Frontal cortex (tissue), 4 donors: ENCODE results near the gene PCNP. TPM values are rescaled to one million over a fixed set of nuclear protein-coding genes. Genes with fewer than 3 reads are reported as not detected.
"Not testable (repeated sequence)": the region's sequence is repeated elsewhere in the genome, so short reads cannot be mapped to it uniquely, and the experiment has no call there.

Source experiments
- DNase-seq, 2 donors: peaks; one replicate each; pipeline ENCODE4 v3.0.0; 2012; ENCODE audit warnings: low spot score in 2 of 2
- FAIRE-seq: peaks from 2 replicates; lab custom pipeline; 2012; peaks lifted over from hg19 to GRCh38; lab: Jason Lieb, UNC
- total RNA-seq: library from RNA; depleted of rRNA; stranded (reverse); fragments of >200 nt; gene quantifications from one replicate; pipeline ENCODE4 v1.2.3, GENCODE V29; 2014
- donor health status: control.
- donor health status: control.
- donor health status: control.

The PCNP gene, protein sequence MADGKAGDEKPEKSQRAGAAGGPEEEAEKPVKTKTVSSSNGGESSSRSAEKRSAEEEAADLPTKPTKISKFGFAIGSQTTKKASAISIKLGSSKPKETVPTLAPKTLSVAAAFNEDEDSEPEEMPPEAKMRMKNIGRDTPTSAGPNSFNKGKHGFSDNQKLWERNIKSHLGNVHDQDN
- total RNA-seq: 124 TPM

DNA sequence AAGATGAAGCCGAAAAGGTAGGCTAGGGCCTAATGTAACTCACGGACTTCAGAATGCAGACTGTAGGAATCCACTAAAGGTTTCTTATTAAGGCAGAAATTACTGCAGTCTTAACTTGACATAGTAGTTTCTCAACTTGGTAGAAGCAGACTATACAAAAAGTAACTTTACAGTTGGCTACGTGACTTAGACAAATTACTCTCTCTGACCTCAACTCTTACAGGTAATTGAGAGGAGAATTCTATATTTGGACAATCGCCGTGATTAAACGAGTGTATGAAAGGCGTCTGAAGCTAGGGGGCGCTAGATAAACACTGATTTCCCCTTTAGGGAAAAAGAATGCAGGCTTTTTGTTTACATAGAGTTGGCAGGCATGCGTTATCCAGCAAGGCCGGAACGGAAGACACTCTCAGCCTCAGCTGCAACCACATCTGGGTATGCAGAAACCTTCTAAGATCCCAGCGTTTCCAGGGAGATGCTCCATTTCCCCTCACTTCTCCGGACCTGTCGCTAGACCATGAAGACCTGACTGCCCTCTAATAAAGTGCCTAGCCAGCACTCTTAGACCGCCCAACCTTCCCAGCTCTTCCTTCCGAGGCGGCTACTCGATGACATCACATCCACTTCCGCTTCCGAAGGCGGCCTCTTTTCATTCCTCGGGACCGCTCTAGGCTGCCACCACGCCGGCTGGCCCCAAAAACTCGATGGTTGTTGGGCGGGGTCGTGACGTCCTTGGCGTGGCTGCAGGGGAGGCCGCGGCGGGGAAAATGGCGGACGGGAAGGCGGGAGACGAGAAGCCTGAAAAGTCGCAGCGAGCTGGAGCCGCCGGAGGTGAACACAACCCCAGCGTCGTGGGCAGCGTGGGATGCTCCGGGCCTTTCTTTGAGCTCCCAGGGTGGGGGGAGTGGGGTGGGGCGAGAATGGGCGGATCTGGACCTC, at the start of gene PCNP:
Gene PCNP, plus strand, starts transcription at position 732 of the 939 bp plus-strand sequence. Its CDS starts 36 bp downstream, at position 768.
- DNase-seq (peak; percentile 87 to 89), FAIRE-seq (peak; percentile 93)

DNA sequence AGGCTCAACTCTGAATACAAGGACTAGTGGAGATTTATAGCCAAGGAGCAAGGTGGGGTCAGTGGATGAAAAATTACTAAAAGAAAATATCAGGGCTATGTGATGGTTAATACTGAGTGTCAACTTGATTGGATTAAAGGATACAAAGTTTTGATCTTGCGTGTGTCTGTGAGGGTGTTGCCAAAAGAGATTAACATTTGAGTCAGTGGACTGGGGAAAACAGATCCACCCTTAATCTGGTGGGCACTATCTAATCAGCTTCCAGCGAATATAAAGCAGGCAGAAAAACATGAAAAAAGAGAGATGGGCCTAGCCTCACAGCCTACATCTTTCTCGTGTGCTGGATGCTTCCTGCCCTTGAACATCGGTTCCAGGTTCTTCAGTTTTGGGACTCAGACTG, 46.5 kb upstream of the PCNP start:
- FAIRE-seq (no peak), DNase-seq (no peak)

DNA sequence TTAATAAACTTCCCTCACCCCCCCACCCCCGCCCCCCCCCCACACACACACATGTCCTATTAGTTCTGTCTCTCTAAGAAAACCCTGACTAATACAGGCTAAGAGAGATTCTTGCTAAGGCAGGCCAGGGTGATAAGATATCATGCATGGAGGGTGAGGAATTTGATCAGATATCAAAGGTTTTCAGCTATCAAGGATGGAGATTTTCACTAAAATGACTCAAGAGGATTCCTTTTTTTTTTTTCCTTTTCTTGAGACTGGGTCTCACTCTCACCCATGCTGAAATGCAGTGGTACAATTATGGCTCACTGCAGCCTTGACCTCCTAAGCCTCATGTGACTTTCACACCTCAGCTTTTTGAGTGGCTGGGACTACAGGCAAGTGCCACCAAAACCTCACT, 46.1 kb upstream of the PCNP start:
- no peak for DNase-seq
- FAIRE-seq: no peak

DNA sequence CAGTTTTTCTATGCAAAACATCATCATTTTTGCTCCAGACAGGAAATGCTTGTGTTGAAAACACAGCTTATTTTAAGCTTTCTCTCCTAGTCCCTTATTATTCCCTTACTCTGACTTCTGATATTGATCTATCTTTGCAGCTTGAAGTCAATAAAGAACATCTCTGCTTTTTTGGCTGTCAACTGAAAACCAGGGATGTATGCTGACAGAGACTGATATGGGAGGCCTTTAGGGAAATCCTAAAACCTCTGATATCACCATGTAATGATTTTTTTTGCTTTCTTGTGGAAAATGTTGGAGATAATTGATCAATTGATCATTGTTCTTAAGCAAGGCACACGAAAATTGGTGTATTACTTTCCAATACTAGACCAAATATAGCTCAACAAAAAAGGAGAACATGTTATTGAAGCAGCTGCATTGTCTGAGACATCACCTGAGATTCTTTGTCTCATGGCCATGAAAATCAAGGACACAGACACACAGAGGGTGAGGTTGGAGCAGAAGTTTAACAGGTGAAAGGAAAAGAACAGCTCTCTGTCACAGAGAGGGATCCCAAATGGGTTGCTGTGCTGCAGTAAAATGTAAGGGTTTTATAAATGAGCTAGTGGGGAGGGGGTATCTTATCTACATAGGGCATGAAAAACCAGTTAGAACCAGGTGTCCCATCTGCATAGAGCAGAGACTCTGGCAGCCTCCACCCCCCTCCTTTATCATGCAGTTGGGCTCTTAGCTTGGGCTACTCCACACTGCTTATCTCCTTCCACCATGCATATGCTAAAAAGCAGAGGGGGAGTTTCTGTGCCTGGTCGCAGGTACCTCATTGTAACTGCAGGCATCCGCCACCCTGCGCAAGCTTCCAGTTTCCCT, 43.9 kb upstream of the PCNP start:
- FAIRE-seq (no peak), DNase-seq (no peak)

DNA sequence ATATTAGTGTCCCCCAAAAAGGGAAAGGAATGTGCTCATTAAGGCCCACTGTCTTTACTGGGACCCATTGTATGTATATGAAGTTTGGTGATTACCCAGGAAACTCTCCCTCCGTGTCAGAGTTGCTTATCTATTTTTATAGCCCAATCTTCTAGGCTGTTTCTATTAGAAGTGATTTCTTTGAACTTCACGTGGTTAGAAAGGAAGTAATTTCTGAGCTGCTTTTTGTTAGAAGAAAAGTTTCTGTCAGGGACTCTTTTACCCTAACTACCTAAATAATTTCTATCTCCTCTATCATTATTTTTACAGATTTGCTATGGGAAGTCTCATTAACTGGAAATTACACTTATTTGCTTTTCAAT, 43.3 kb upstream of the PCNP start:
- FAIRE-seq: no peak
- no peak for DNase-seq

DNA sequence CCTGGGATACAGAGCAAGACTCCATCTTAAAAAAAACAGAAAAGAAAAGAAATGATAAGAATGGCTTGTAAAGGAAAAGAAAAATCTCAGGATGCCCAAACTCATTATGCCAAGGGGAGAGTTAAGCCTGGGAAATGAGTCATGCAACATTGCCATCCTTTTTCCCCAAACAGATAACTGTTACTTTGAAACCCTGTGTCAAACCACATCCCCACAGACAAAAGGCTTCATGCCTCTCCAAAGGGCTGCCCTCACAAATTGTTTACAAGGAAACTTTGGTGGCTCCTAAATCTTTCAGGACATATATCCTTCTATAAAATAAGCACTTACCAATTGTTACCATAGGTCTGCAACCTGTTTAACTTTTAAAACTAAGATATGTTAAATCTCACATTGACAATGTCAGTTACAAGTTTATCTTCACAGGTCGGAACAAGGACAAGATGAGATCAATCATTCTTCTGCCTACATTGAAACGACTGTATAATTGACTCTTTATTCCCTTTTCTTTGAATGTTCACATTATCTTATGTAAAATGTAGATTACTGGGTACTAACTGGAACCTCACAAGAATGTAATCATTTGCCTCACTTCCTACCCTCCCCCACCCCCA, 42.4 kb upstream of the PCNP start:
- DNase-seq (no peak), FAIRE-seq (no peak)

DNA sequence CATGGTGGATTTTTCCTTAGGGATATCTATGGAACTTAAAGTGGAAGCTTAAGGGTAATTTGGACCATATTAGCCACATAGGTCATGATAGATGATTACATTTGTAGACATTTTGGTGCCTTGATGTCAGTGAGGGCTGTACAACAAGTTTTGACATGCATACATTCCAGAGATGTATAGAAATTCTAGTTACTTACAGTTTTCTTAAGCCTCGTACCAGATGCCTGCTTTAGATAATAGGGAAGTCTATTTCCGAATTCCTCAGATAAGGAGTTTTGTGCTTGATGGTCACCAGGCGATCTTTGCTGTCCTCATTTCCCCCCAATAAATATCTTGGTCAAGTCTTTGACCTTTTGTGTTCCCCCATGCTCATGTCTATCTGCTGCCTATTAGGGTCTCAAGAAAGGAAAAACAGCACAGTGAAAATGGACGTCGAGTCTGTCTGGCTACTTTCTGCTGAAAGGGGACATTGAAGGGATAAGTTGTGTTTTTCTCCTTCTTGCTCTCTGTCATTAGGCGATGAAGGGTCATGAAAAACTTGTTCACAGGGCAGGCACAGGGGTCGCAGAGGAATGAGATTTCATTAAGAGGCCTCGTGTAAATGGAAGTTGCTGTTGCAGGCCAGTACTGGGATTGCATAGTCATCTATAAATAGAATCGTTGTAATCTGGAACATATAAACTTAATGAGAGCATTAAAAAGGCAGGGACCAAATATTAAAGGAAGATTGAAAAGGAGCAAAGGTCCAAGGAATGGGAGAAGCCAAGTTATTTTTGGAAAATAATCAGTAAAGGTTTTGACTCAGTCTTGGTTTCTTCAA, 41.0 kb upstream of the PCNP start:
- DNase-seq (no peak), FAIRE-seq (no peak)

DNA sequence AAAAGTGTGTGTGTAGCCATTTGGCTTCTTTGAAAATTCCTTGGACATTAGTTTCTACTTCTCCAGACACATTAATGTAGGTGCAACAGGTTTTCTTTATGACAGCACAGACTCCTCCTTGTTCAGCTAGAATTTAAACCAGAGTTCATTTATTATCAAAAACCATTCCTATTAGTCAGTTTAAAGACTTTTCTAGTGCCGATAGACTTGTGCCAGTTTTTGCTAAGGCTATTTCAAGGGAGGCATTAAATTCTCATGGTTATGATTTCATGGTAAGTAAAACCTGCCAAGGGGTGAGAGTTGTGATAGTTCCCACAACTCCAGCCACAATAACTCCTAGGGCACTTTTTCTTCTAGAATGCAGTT, 40.4 kb upstream of the PCNP start:
- no peak for FAIRE-seq
- no peak for DNase-seq

DNA sequence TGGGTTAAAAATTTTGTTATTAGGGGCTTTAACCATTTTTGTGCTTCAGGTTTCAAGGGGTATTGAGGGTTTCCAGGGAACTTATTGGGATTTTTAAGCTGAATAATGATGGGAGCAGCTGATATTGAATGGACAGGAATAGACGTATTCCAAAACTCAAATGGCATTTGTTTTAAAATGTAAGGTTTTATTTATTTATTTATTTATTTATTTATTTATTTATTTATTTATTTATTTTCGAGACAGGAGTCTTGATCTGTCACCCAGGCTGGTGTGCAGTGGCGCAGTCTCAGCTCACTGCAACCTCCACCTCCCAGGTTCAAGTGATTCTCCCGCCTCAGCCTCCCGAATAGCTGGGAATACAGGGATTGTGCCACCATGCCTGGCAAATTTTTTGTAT, 38.8 kb upstream of the PCNP start:
- DNase-seq (no peak), FAIRE-seq (no peak)

DNA sequence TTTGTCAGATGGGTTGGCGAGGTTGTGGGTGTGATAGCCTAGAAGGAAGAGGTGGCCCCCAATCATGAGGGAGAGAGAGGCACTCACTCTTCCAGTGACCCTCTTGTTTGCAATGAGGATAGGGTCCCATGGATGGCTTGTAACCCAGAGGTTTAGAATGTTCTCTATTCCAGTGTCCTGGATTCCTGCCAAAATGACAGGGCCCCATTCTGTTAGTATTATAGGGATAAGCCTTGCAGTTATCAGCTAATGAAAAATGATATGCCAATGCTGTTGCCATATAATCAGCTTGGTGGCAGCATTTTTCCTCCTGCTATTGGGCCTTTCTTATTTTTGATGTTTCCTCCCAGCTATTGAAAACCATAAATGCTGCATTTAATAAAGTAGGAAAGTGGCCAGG, 37.7 kb upstream of the PCNP start:
- DNase-seq (no peak), FAIRE-seq (no peak)

DNA sequence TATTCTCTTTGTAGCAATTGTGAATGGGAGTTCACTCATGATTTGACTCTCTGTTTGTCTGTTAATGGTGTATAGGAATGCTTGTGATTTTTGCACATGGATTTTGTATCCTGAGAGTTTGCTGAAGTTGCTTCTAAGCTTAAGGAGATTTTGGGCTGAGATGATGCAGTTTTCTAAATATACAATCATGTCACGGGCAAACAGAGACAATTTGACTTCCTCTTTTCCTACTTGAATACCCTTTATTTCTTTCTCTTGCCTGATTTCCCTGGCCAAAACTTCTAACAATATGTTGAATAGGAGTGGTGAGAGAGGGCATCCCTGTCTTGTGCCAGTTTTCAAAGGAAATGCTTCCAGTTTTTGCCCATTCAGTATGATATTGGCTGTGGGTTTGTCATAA, 37.0 kb upstream of the PCNP start:
- FAIRE-seq, DNase-seq: not testable (repeated sequence)

DNA sequence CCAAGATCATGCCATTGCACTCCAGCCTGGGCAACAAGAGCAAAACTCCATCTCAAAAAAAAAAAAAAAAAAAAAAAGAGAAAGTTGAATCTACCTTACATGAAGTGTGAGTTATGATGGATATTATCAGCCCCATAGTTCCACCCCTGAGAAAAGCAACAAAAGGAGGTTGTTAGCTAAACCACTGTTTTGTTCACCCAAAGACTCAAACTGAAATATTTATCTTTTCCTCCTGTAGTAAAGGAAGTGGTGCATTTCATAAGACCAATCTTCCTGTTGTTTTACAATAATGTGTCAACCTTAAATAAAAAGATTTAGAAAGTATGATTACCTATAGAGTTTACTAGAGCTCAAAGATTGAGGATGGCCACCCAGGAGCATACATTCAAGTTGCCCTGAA, 31.0 kb upstream of the PCNP start:
- FAIRE-seq: no peak
- DNase-seq: no peak

DNA sequence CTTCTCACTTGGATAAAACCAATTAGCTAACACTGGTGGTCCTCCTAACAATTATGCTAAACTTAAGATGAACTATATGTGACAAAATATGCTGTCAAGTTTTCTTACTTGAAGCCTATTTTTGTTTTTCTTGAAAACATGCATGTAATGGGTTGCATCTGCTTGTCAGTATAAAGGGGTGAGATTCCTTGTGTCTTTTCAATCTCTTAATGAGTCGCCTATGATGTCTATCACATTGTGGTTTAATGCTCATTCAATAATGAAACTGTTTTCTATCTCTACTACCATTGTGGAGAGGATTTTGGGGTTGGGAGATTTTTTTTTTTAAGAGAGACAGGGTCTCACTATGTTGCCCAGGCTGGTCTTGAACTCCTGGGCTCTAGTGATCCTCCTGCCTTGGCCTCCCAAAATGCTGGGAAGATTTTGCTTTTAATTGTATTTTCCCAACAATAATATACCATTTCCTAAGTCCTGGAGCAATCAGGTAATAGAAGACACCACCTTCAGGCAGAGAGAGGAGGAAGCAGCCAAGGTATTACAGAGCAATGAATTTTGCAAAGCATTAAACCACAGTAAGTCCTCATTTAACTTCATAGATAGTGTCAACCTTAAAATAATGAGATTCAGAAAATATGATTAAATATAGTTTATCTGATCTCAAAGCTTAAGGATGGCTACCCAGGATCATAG, 29.7 kb upstream of the PCNP start:
- FAIRE-seq (no peak), DNase-seq (no peak)

DNA sequence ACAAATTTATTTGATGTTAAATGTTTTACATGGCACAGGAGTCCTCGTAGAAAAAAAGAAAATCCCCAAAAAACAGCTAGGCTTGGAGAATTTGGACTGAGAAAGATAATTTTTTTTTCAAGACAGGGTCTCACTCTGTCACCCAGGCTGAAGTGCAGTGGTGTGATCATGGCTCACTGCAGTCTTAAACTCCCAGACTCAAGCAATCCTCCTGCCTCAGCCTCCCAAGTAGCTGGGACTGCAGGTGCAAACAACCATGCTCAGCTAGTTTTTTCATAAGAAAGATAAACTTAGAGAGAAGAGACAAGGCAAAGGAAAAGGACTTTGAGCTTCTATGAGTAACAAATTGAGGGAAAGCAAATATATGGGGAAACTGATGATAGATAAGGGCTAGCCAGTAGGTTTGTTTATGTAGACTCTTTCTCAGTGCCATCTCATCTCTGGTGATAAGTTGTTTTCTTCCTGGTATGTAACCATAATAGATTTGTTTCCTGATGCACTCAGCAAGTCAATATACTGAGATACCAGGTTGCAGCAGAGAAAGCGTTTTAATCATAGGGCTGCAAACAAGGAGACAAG, 25.4 kb upstream of the PCNP start:
- no peak for DNase-seq
- no peak for FAIRE-seq

DNA sequence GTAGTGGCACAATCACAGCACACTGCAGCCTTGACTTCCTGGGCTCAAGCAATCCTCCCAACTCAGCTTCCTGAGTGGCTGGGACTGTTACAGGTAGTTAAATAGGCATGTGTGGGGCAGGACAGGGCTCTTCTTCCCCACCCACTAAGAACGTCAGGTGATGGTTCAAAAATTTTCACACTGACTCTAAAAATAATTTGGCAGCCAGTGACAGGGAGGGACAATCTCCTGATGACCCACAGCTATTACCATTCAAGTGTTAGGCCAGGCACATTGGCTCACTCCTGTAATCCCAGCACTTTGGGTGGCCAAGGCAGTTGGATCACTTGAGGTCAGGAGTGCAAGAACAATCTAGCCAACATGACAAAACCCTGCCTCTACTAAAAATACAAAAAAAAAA, 24.5 kb upstream of the PCNP start:
- DNase-seq (no peak), FAIRE-seq (no peak)

DNA sequence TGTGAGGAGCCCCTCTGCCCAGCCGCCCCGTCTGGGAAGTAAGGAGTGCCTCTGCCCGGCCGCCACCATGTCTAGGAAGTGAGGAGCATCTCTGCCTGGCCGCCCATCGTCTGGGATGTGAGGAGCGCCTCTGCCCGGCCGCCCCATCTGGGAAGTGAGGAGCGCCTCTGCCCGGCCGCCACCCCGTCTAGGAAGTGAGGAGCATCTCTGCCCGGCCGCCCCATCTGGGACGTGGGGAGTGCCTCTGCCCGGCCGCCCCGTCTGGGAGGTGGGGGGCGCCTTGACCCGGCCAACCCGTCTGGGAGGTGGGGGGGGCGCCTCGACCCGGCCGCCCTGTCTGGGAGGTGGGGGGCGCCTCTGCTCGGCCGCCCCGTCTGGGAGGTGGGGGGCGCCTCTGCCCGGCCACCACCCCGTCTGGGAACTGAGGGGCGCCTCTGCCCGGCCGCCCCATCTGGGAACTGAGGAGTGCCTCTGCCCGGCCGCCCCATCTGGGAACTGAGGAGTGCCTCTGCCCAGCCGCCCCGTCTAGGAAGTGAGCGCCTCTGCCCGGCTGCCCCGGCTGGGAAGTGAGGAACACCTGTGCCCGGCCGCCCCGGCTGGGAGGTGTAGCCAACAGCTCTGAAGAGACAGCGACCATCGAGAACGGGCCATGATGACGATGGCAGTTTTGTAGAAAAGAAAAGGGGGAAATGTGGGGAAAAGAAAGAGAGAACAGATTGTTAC, 22.5 kb upstream of the PCNP start:
- DNase-seq, FAIRE-seq: not testable (repeated sequence)

DNA sequence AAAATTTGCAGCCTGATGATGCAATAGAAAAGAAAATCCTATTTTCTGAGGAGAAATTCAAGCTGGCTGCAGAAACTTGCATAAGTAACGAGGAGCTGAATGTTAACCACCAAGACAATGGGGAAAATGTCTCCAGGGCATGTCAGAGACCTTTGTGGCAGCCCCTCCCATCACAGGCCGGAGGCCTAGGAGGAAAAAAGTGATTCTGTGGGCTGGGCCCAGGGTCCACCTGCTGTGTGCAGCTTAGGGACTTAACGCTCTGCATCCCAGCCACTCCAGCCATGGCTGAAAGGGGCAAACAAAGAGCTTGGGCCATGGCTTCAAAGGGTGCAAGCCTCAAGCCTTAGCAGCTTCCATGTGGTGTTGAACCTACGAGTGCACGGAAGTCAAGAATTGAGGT, 20.6 kb upstream of the PCNP start:
- not testable (repeated sequence) for DNase-seq, FAIRE-seq

DNA sequence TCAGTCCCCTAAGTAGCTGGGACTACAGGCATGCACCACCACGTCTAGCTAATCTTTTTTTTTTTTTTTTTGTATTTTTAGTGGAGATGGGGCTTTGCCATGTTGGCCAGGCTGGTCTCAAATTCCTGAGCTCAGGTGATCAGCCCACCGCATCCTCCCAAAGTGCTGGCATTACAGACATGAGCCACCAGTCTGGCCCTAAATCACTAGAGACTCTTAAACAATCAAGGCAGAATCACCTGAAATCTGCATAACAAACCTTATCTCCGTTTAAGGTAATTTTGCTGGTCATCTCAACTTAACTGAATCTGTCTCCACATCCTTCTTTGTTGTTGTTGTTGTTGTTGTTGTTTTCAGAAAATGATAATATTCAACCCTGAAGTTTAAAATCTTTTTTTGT, 17.9 kb upstream of the PCNP start:
- FAIRE-seq (no peak), DNase-seq (no peak)
